Panc1 (cell line): ENCODE measurements around the gene SOX21. TPM values are rescaled to one million over a fixed set of nuclear protein-coding genes. Genes with fewer than 3 reads are reported as not detected.
"Not testable (repeated sequence)": the region's sequence is repeated elsewhere in the genome, so short reads cannot be mapped to it uniquely, and the experiment has no call there.

Experiments used
- ATAC-seq: fragments of 200-7000 bp; cut with Tn5 transposase; 2 replicates; pipeline ENCODE4 v1.9.1; 2020; ENCODE audit warnings: mild to moderate bottlenecking, moderate library complexity
- BruUV-seq: library from RNA; stranded (reverse); fragments of 400-500 nt; replicated peaks from 2 replicates; lab custom pipeline; 2021; lab: Mats Ljungman, UMichigan
- CTCF ChIA-PET: fragments of 300-600 bp; sonication (Branson Sonifier 250); formaldehyde crosslinking; loops from one replicate; lab custom pipeline; 2022; ENCODE audit warnings: antibody characterized with exemption; lab: Charles Lee
- POLR2A ChIA-PET: fragments of 300-600 bp; sonication (Branson Sonifier 250); formaldehyde crosslinking; loops from one replicate; lab custom pipeline; 2022; ENCODE audit warnings: antibody characterized with exemption; lab: Charles Lee
- DNase-seq: peaks from one replicate; pipeline ENCODE4 v3.0.0-alpha.2; 2010; ENCODE audit warnings: low read depth, low spot score
- H3K27ac ChIP-seq: 2 replicates; pipeline ENCODE4 v1.5.1; 2011; ENCODE audit warnings: mild to moderate bottlenecking, low read length, inconsistent platforms
- H3K27me3 ChIP-seq: fragments of 200-500 bp; sonication (Bioruptor generic); 2 replicates; pipeline ENCODE4 v1.6.0; 2014; ENCODE audit warnings: low read length, inconsistent platforms; ENCODE audit not compliant: control insufficient read depth, insufficient read depth
- H3K36me3 ChIP-seq: fragments of 200-500 bp; sonication (Bioruptor generic); 2 replicates; pipeline ENCODE4 v1.5.1; 2014; ENCODE audit warnings: inconsistent platforms, mild to moderate bottlenecking, low read length, moderate library complexity; ENCODE audit not compliant: control insufficient read depth, insufficient read depth
- H3K4me1 ChIP-seq: 2 replicates; pipeline ENCODE4 v1.5.1; 2011; ENCODE audit warnings: inconsistent platforms, mild to moderate bottlenecking, low read length, moderate library complexity; ENCODE audit not compliant: control insufficient read depth, insufficient read depth
- H3K4me3 ChIP-seq, 2 experiments: 2 replicates each; pipeline ENCODE4 v1.5.1; 2011 to 2012; ENCODE audit warnings: low read depth in 2 of 2, low read length in 2 of 2, mild to moderate bottlenecking in 2 of 2, inconsistent platforms in 1 of 2, moderate library complexity in 1 of 2
- H3K9me3 ChIP-seq: fragments of 200-500 bp; sonication (Bioruptor generic); 2 replicates; pipeline ENCODE4 v1.5.1; 2014; ENCODE audit warnings: low read depth, mild to moderate bottlenecking, inconsistent platforms, low read length, moderate library complexity; ENCODE audit not compliant: control insufficient read depth, insufficient read depth
- CTCF ChIP-seq: fragments of 450-650 bp; IDR thresholded peaks from 2 replicates; pipeline ENCODE4 v1.5.1; 2017; ENCODE audit warnings: mild to moderate bottlenecking
- POLR2AphosphoS5 ChIP-seq: IDR thresholded peaks from 2 replicates; pipeline ENCODE4 v1.6.1; 2012; ENCODE audit warnings: mild to moderate bottlenecking, low read depth, low read length, moderate library complexity
- SIN3A ChIP-seq: IDR thresholded peaks from 2 replicates; pipeline ENCODE4 v1.6.1; 2012; ENCODE audit warnings: low read depth, mild to moderate bottlenecking, low read length, moderate library complexity, borderline replicate concordance; ENCODE audit not compliant: insufficient read depth
- TCF7L2 ChIP-seq: IDR thresholded peaks from 2 replicates; pipeline ENCODE4 v1.6.1; 2011; ENCODE audit warnings: mild to moderate bottlenecking, low read depth, low read length, inconsistent platforms
- in situ Hi-C: cut with HindIII; loops from 2 replicates; pipeline ENCODE4 v1.10.0; 2016; ENCODE audit warnings: low sequenced_read_pairs, low pct_unique_long_range_greater_than_20kb
- intact Hi-C: fragments of 100-400 bp; cut with micrococcal nuclease; formaldehyde crosslinking; loops from one replicate; pipeline ENCODE4 v1.10.0; 2022; ENCODE audit not compliant: unreplicated experiment
- total RNA-seq: library from RNA; stranded (reverse); gene quantifications from one replicate; pipeline ENCODE4 v1.2.1, GENCODE V29; 2021; ENCODE audit not compliant: unreplicated experiment
- TF ChIP-seq, protein P1 (sequence below), 2 experiments: IDR thresholded peaks; 2 replicates each; pipeline ENCODE4 v1.6.1; 2011 to 2012; ENCODE audit warnings: low read depth in 2 of 2, control low read depth in 1 of 2, low read length in 1 of 2, mild to moderate bottlenecking in 1 of 2, moderate library complexity in 1 of 2; ENCODE audit not compliant: insufficient read depth in 1 of 2

Gene SOX21
- total RNA-seq, 1 experiment from 2014 or later, result 3.5 TPM

GRCh38 chr13:94722609-94723345, 10.4 kb upstream of the SOX21 start:
- in situ Hi-C loops (no loop called here), intact Hi-C loops (no loop called here)
- H3K27ac ChIP-seq, result no peak overlapping the region
- no peaks in the 10 kb centered on the region for H3K36me3 ChIP-seq
- ChIA-PET CTCF (no interaction called here), POLR2A (no interaction called here)
- peaks cover 14% of the 10 kb centered on the region; the same call in 1 of the 2 replicates for H3K9me3 ChIP-seq
- H3K27me3 ChIP-seq, result no peaks in the 10 kb centered on the region
- TF ChIP-seq CTCF (no peak), POLR2AphosphoS5 (no peak)
- TF ChIP-seq, protein P1, sequence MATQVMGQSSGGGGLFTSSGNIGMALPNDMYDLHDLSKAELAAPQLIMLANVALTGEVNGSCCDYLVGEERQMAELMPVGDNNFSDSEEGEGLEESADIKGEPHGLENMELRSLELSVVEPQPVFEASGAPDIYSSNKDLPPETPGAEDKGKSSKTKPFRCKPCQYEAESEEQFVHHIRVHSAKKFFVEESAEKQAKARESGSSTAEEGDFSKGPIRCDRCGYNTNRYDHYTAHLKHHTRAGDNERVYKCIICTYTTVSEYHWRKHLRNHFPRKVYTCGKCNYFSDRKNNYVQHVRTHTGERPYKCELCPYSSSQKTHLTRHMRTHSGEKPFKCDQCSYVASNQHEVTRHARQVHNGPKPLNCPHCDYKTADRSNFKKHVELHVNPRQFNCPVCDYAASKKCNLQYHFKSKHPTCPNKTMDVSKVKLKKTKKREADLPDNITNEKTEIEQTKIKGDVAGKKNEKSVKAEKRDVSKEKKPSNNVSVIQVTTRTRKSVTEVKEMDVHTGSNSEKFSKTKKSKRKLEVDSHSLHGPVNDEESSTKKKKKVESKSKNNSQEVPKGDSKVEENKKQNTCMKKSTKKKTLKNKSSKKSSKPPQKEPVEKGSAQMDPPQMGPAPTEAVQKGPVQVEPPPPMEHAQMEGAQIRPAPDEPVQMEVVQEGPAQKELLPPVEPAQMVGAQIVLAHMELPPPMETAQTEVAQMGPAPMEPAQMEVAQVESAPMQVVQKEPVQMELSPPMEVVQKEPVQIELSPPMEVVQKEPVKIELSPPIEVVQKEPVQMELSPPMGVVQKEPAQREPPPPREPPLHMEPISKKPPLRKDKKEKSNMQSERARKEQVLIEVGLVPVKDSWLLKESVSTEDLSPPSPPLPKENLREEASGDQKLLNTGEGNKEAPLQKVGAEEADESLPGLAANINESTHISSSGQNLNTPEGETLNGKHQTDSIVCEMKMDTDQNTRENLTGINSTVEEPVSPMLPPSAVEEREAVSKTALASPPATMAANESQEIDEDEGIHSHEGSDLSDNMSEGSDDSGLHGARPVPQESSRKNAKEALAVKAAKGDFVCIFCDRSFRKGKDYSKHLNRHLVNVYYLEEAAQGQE (IDR thresholded peaks at IDR 0.05; ENCODE audit: insufficient read depth in 1 of 2, low read depth in 2 of 2, low read length in 1 of 2), result no peak
- DNase-seq (no peak), ATAC-seq (no peak)
- BruUV-seq, result no TSS peak
- no peak overlapping the region for H3K4me3 ChIP-seq
- H3K4me1 ChIP-seq, result no peaks in the 10 kb centered on the region

DNA sequence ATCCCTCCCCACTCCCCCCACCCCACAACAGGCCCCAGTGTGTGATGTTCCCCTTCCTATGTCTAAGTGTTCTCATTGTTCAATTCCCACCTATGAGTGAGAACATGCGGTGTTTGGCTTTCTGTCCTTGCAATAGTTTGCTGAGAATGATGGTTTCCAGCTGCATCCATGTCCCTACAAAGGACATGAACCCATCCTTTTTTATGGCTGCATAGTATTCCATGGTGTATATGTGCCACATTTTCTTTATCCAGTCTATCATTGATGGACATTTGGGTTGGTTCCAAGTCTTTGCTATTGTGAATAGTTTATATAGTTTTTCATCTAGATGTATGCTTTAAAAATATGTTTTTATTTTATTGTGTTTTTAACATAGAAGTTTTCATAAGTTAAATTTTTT, 6.4 kb upstream of the SOX21 start:
- H3K36me3 ChIP-seq, DNase-seq, in situ Hi-C loops, H3K27ac ChIP-seq, H3K4me3 ChIP-seq, H3K9me3 ChIP-seq, ATAC-seq, H3K4me1 ChIP-seq, CTCF ChIA-PET, intact Hi-C loops, H3K27me3 ChIP-seq, BruUV-seq, POLR2A ChIA-PET: not testable (repeated sequence)

- H3K4me1 ChIP-seq, result 0 out of 2 replicates have a peak, but pooled peaks cover 4% of the 10 kb centered on the region
- no peak for DNase-seq
- no peaks in the 10 kb centered on the region for H3K36me3 ChIP-seq
- intact Hi-C loops, result no loop called here
- H3K4me3 ChIP-seq, result no peak overlapping the region
- H3K9me3 ChIP-seq, result no peaks in the 10 kb centered on the region
- in situ Hi-C loops, result no loop called here
- no TSS peak for BruUV-seq
- no peak overlapping the region for H3K27ac ChIP-seq
- no peak for ATAC-seq
- ChIA-PET CTCF (no interaction called here), POLR2A (no interaction called here)
- no peaks in the 10 kb centered on the region for H3K27me3 ChIP-seq
- TF ChIP-seq TCF7L2 (no peak), SIN3A (no peak), CTCF (no peak), POLR2AphosphoS5 (no peak)
- TF ChIP-seq, protein P1 (IDR thresholded peaks at IDR 0.05; ENCODE audit: insufficient read depth in 1 of 2, low read depth in 2 of 2, low read length in 1 of 2), result no peak
Observed at GRCh38 chr13:94717916-94718315, 5.6 kb upstream of the SOX21 start.
